HCT116 (cell line): Measurements from ENCODE around the gene CXXC5. TPM values are rescaled to one million over a fixed set of nuclear protein-coding genes. Genes with fewer than 3 reads are reported as not detected.

Experiments used
- ATAC-seq: fragments of 200-7000 bp; cut with Tn5 transposase; 2 replicates; pipeline ENCODE4 v1.9.1; 2020; ENCODE audit warnings: mild to moderate bottlenecking, moderate library complexity
- BruUV-seq: library from RNA; stranded (reverse); fragments of 400-500 nt; replicated peaks from 2 replicates; lab custom pipeline; 2021; lab: Mats Ljungman, UMichigan
- CTCF ChIA-PET: fragments of 300-600 bp; sonication (Branson Sonifier 250); formaldehyde crosslinking; loops from one replicate; lab custom pipeline; 2021; ENCODE audit warnings: antibody characterized with exemption; lab: Charles Lee
- POLR2A ChIA-PET: fragments of 300-600, 350-600 bp; sonication (Branson Sonifier 250); formaldehyde crosslinking; loops from one replicate; lab custom pipeline; 2021; ENCODE audit warnings: antibody characterized with exemption; lab: Charles Lee
- RAD21 ChIA-PET, 2 experiments: fragments of 300-600 bp; sonication (Branson Sonifier 250); formaldehyde crosslinking; loops; one replicate each; lab custom pipeline; 2023; ENCODE audit warnings: low total read pairs in 2 of 2; ENCODE audit not compliant: uncharacterized antibody in 2 of 2, unreplicated experiment in 2 of 2, low non-redundant PET in 1 of 2; lab: Charles Lee
- DNase-seq: peaks from one replicate; pipeline ENCODE4 v3.0.0-alpha.2; 2010; ENCODE audit warnings: low read depth, low spot score
- H2AFZ ChIP-seq: fragments of 200-600 bp; shearing (Covaris generic), sonication (generic); 2 replicates; pipeline ENCODE4 v1.6.1; 2017; ENCODE audit warnings: low read depth, mixed run types, mixed read lengths, antibody characterized with exemption, low read length; ENCODE audit not compliant: poor library complexity, severe bottlenecking
- H3K27ac ChIP-seq: 2 replicates; pipeline ENCODE4 v1.5.1; 2012; ENCODE audit warnings: low read depth, low read length
- H3K27me3 ChIP-seq: fragments of 200-600 bp; sonication (generic); 2 replicates; pipeline ENCODE4 v1.6.1; 2016; ENCODE audit warnings: mixed run types, low read length, mixed read lengths; ENCODE audit not compliant: insufficient read depth
- H3K36me3 ChIP-seq, 2 experiments: fragments of 200-500 bp in 1 of 2; fragments of 200-600 bp in 1 of 2; sonication (Bioruptor generic) in 1 of 2; sonication (generic) in 1 of 2; 2 replicates each; pipeline versions ENCODE4 v1.5.1 to v1.6.1; 2014 to 2016; ENCODE audit warnings: low read length in 2 of 2, inconsistent platforms in 1 of 2, mixed read lengths in 1 of 2, mixed run types in 1 of 2; ENCODE audit not compliant: insufficient read depth in 2 of 2, control insufficient read depth in 1 of 2
- H3K4me1 ChIP-seq, 2 experiments: fragments of 200-600 bp in 1 of 2; sonication (generic) in 1 of 2; 2 replicates each; pipeline versions ENCODE4 v1.5.1 to v1.6.1; 2012 to 2017; ENCODE audit warnings: low read length in 2 of 2, inconsistent platforms in 1 of 2, mild to moderate bottlenecking in 1 of 2, mixed read lengths in 1 of 2, mixed run types in 1 of 2, moderate library complexity in 1 of 2; ENCODE audit not compliant: insufficient read depth in 2 of 2, control insufficient read depth in 1 of 2
- H3K4me2 ChIP-seq: fragments of 200-600 bp; sonication (generic); 2 replicates; pipeline ENCODE4 v1.6.1; 2017; ENCODE audit warnings: mixed run types, low read length, mixed read lengths
- H3K4me3 ChIP-seq, 2 experiments: fragments of 200-600 bp in 1 of 2; sonication (generic) in 1 of 2; replicated peaks in 1 of 2; 2 replicates each; pipeline ENCODE4 v1.5.1; 2011 to 2016; ENCODE audit warnings: low read length in 2 of 2, control low read depth in 1 of 2, low read depth in 1 of 2, mild to moderate bottlenecking in 1 of 2, mixed read lengths in 1 of 2, mixed run types in 1 of 2
- H3K79me2 ChIP-seq: fragments of 200-600 bp; sonication (generic); 2 replicates; pipeline ENCODE4 v1.6.1; 2017; ENCODE audit warnings: mild to moderate bottlenecking, mixed run types, low read length, moderate library complexity, mixed read lengths; ENCODE audit not compliant: insufficient read depth
- H3K9ac ChIP-seq: fragments of 200-600 bp; sonication (generic); 2 replicates; pipeline ENCODE4 v1.6.1; 2016; ENCODE audit warnings: low read length, mixed read lengths
- H3K9me2 ChIP-seq: fragments of 200-600 bp; sonication (generic), shearing (Covaris generic); 2 replicates; pipeline ENCODE4 v1.6.1; 2017; ENCODE audit warnings: mixed run types, mild to moderate bottlenecking, moderate library complexity; ENCODE audit not compliant: insufficient read depth
- H3K9me3 ChIP-seq, 2 experiments: fragments of 200-500 bp in 1 of 2; fragments of 200-600 bp in 1 of 2; sonication (Bioruptor generic) in 1 of 2; sonication (generic) in 1 of 2; 2 replicates each; pipeline ENCODE4 v1.6.1; 2014 to 2017; ENCODE audit warnings: low read length in 2 of 2, mixed read lengths in 2 of 2, inconsistent platforms in 1 of 2, low read depth in 1 of 2, mild to moderate bottlenecking in 1 of 2, mixed run types in 1 of 2, moderate library complexity in 1 of 2; ENCODE audit not compliant: control insufficient read depth in 1 of 2, insufficient read depth in 1 of 2
- H4K20me1 ChIP-seq: fragments of 200-600 bp; sonication (generic), shearing (Covaris generic); 2 replicates; pipeline ENCODE4 v1.6.1; 2017; ENCODE audit warnings: mixed run types, mild to moderate bottlenecking, moderate library complexity; ENCODE audit not compliant: insufficient read depth
- CBX3 ChIP-seq: IDR thresholded peaks from 2 replicates; pipeline ENCODE4 v1.6.1; 2012; ENCODE audit warnings: low read depth
- CEBPB ChIP-seq: IDR thresholded peaks from 2 replicates; pipeline ENCODE4 v1.6.1; 2012; ENCODE audit warnings: low read depth
- ELF1 ChIP-seq: IDR thresholded peaks from 2 replicates; pipeline ENCODE4 v1.6.1; 2012; ENCODE audit warnings: low read depth, borderline replicate concordance
- EZH2 ChIP-seq: fragments of 200-600 bp; sonication (generic); IDR thresholded peaks from 2 replicates; pipeline ENCODE4 v1.6.1; 2017; ENCODE audit warnings: antibody characterized with exemption, mixed run types
- EZH2phosphoT487 ChIP-seq: fragments of 200-600 bp; IDR thresholded peaks from 2 replicates; pipeline ENCODE4 v1.6.1; 2018; ENCODE audit warnings: antibody characterized with exemption, borderline replicate concordance
- FOSL1 ChIP-seq: IDR thresholded peaks from 2 replicates; pipeline ENCODE4 v1.6.1; 2012; ENCODE audit warnings: low read depth
- JUND ChIP-seq: IDR thresholded peaks from 2 replicates; pipeline ENCODE4 v1.6.1; 2012
- POLR2A ChIP-seq: IDR thresholded peaks from 2 replicates; pipeline ENCODE4 v1.7.0; 2011; ENCODE audit warnings: borderline replicate concordance; ENCODE audit not compliant: insufficient read depth, insufficient read length; ENCODE audit errors: extremely low read depth
- POLR2AphosphoS5 ChIP-seq: IDR thresholded peaks from 2 replicates; pipeline ENCODE4 v1.6.1; 2011; ENCODE audit warnings: mild to moderate bottlenecking, low read depth, low read length, moderate library complexity
- RAD21 ChIP-seq: IDR thresholded peaks from 2 replicates; pipeline ENCODE4 v1.6.1; 2012; ENCODE audit warnings: low read depth, mild to moderate bottlenecking
- SIN3A ChIP-seq: IDR thresholded peaks from 2 replicates; pipeline ENCODE4 v1.6.1; 2012; ENCODE audit warnings: low read depth
- SP1 ChIP-seq: IDR thresholded peaks from 2 replicates; pipeline ENCODE4 v1.6.1; 2012; ENCODE audit warnings: low read depth
- SRF ChIP-seq: IDR thresholded peaks from 2 replicates; pipeline ENCODE4 v1.6.1; 2012; ENCODE audit warnings: low read depth
- TCF7L2 ChIP-seq: IDR thresholded peaks from 2 replicates; pipeline ENCODE4 v1.7.0; 2011; ENCODE audit warnings: borderline replicate concordance, inconsistent platforms; ENCODE audit not compliant: insufficient read depth, insufficient read length; ENCODE audit errors: extremely low read depth
- YY1 ChIP-seq: IDR thresholded peaks from 2 replicates; pipeline ENCODE4 v1.6.1; 2011; ENCODE audit warnings: low read length, low read depth, moderate library complexity, mild to moderate bottlenecking; ENCODE audit not compliant: insufficient replicate concordance; ENCODE audit errors: extremely low read depth
- ZBTB33 ChIP-seq: IDR thresholded peaks from 2 replicates; pipeline ENCODE4 v1.6.1; 2011; ENCODE audit warnings: mild to moderate bottlenecking, low read length, moderate library complexity; ENCODE audit not compliant: insufficient replicate concordance; ENCODE audit errors: extremely low read depth
- intact Hi-C: fragments of 100-400 bp; cut with micrococcal nuclease; formaldehyde crosslinking; loops from 2 replicates; pipeline ENCODE4 v1.10.0; 2022
- total RNA-seq: library from RNA; stranded (reverse); gene quantifications from one replicate; pipeline ENCODE4 v1.2.1, GENCODE V29; 2021; ENCODE audit not compliant: unreplicated experiment
- TF ChIP-seq, protein P1 (sequence below): IDR thresholded peaks from 2 replicates; pipeline ENCODE4 v1.6.1; 2012

Gene CXXC5
- total RNA-seq, 1 experiment from 2014 or later = 43.1 TPM

GRCh38 chr5:139676406-139676805 is 28.3 kb downstream of the CXXC5 start:
- CTCF ChIA-PET = no interaction called here

DNA sequence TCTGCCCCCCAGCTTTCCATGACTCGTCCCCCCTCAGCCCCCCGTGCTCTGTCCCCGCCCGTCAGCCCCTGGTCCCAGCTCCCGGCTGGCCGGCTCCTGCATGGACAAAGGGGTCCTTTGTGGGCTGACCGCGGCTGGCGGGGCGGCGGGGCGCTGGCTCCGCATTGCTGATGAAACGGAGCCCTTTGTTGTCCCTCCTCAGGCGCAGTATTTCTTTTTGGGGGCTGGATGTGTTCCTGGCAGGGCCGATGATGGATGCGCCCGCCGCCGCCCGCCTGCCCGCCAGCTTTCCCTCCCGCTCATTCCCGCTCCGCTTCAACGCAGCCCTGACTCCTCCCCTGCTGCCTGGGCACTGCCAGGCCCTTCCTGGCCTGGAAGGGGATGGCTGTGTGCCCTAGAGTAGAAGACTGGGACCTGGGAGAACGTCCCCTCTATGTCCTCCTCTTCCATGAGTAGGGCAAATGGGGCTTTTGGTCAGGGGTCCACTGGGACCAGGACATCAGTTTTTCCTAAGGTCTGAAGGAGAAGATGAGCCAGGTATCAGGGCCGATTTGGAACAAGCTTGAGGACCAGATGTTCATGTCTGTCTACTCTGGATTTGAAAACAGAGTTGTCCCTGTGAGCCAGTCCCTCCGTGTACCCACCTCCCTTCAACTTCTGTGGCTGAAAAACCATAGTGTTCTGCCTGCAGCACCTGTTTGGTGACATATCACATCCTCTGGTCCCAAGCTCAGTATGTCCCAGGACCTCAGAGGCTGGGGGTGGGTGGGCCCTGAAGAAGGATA is 29.0 kb downstream of the CXXC5 start:
- ChIA-PET RAD21 (interaction anchor here in 1 of 2 experiments (0.7 kb wide), 1 partner anchor 12 kb away, joined by 6 read pairs; no protein-coding TSS in a partner anchor), POLR2A (no interaction called here), CTCF (no interaction called here)
- no peak overlapping the region for H3K27ac ChIP-seq
- no peak for DNase-seq
- no peaks in the 10 kb centered on the region for H3K27me3 ChIP-seq
- no peak overlapping the region for H3K4me2 ChIP-seq
- ATAC-seq = no peak
- peaks cover 0 to 6% of the 10 kb centered on the region in 2 experiments; a peak in 1 of 4 replicates for H3K36me3 ChIP-seq
- peaks cover 13 to 21% of the 10 kb centered on the region in 2 experiments; a peak in 2 of 4 replicates for H3K4me1 ChIP-seq
- BruUV-seq = no TSS peak
- H2AFZ ChIP-seq = no peak overlapping the region
- H3K9ac ChIP-seq = no peak overlapping the region
- peaks cover 45% of the 10 kb centered on the region for H3K79me2 ChIP-seq
- no peaks in the 10 kb centered on the region for H3K9me3 ChIP-seq
- no peaks in the 10 kb centered on the region for H4K20me1 ChIP-seq
- H3K9me2 ChIP-seq = no peaks in the 10 kb centered on the region
- H3K4me3 ChIP-seq = no peak overlapping the region
- intact Hi-C loops = no loop called here
- TF ChIP-seq RAD21 = no peak
- no peak for TF ChIP-seq EZH2phosphoT487
- TF ChIP-seq SRF = no peak
- no peak for TF ChIP-seq TCF7L2
- TF ChIP-seq POLR2AphosphoS5 = no peak
- no peak for TF ChIP-seq JUND
- no peak for TF ChIP-seq ZBTB33
- no peak for TF ChIP-seq SIN3A
- TF ChIP-seq, protein P1, sequence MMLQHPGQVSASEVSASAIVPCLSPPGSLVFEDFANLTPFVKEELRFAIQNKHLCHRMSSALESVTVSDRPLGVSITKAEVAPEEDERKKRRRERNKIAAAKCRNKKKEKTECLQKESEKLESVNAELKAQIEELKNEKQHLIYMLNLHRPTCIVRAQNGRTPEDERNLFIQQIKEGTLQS = no peak
- TF ChIP-seq EZH2 = no peak
- TF ChIP-seq POLR2A = no peak
- no peak for TF ChIP-seq YY1
- no peak for TF ChIP-seq SP1
- TF ChIP-seq ELF1 = no peak

More at GRCh38 chr5:139676406-139676805, 28.3 kb downstream of the CXXC5 start:
- no peak overlapping the region for H3K9ac ChIP-seq
- H4K20me1 ChIP-seq = no peaks in the 10 kb centered on the region
- H3K27ac ChIP-seq = no peak overlapping the region
- no peaks in the 10 kb centered on the region for H3K9me3 ChIP-seq
- peaks cover 13 to 21% of the 10 kb centered on the region in 2 experiments; a peak in 2 of 4 replicates for H3K4me1 ChIP-seq
- POLR2A ChIA-PET = no interaction called here
- TF ChIP-seq CBX3 (no peak), ELF1 (no peak), JUND (no peak), FOSL1 (no peak), CEBPB (no peak), YY1 (no peak)
- TF ChIP-seq, protein P1 = no peak
- peaks cover 0 to 4% of the 10 kb centered on the region in 2 experiments; a peak in 1 of 4 replicates for H3K36me3 ChIP-seq
- intact Hi-C loops = no loop called here
- no peak overlapping the region for H2AFZ ChIP-seq
- DNase-seq (no peak), ATAC-seq (no peak)
- no peaks in the 10 kb centered on the region for H3K27me3 ChIP-seq
- peaks cover 51% of the 10 kb centered on the region for H3K79me2 ChIP-seq
- no TSS peak for BruUV-seq
- RAD21 ChIA-PET = interaction anchor here in 1 of 2 experiments (0.7 kb wide), 1 partner anchor 13 kb away, joined by 6 read pairs; no protein-coding TSS in a partner anchor
- H3K9me2 ChIP-seq = no peaks in the 10 kb centered on the region
- no peak overlapping the region for H3K4me2 ChIP-seq
- no peak overlapping the region for H3K4me3 ChIP-seq
